Activated CD8-positive, alpha-beta T cell treated with anti-CD3 and anti-CD28 coated beads, Interleukin-2, amount 10 ng/mL, durations not matched to agents 7 days and 5 days (primary cell): ENCODE measurements around the gene CUEDC1. TPM values are rescaled to one million over a fixed set of nuclear protein-coding genes. Genes with fewer than 3 reads are reported as not detected.
A peak's percentile ranks its signal among the peaks of the same experiment; 100 is the strongest.
"Not testable (repeated sequence)": the region's sequence is repeated elsewhere in the genome, so short reads cannot be mapped to it uniquely, and the experiment has no call there.

Experiments
- ATAC-seq: fragments of 150-1000 bp; cut with Tn5 transposase; one replicate; pipeline ENCODE4 v1.10.0; 2021; ENCODE audit warnings: moderate library complexity
- CTCF ChIA-PET: fragments of 350-600 bp; sonication (Branson Sonifier 250); formaldehyde crosslinking; loops from one replicate; lab custom pipeline; 2021; ENCODE audit warnings: antibody characterized with exemption; lab: Charles Lee
- POLR2A ChIA-PET: fragments of 350-600 bp; sonication (Branson Sonifier 250); formaldehyde crosslinking; loops from one replicate; lab custom pipeline; 2021; ENCODE audit warnings: antibody characterized with exemption; lab: Charles Lee
- DNase-seq: peaks from one replicate; pipeline ENCODE4 v3.0.0-alpha.2; 2020
- H3K27ac Mint-ChIP-seq: one replicate; pipeline ENCODE4 v1.8.0; 2021; ENCODE audit warnings: mild to moderate bottlenecking, mixed read lengths
- H3K27me3 Mint-ChIP-seq: one replicate; pipeline ENCODE4 v1.8.0; 2021; ENCODE audit warnings: low read depth, mixed read lengths
- H3K36me3 Mint-ChIP-seq: one replicate; pipeline ENCODE4 v1.8.0; 2021; ENCODE audit warnings: low read depth, mixed read lengths
- H3K4me1 Mint-ChIP-seq: one replicate; pipeline ENCODE4 v1.8.0; 2021; ENCODE audit warnings: low read depth, mixed read lengths
- H3K4me3 Mint-ChIP-seq: one replicate; pipeline ENCODE4 v1.8.0; 2021; ENCODE audit warnings: mild to moderate bottlenecking, mixed read lengths
- H3K9me3 Mint-ChIP-seq: one replicate; pipeline ENCODE4 v1.8.0; 2022; ENCODE audit warnings: mixed read lengths; ENCODE audit not compliant: insufficient read depth
- total RNA-seq, 2 experiments: library from RNA; stranded (reverse); gene quantifications; one replicate each; pipeline ENCODE4 v1.2.3, GENCODE V29; 2021

CUEDC1 gene
- total RNA-seq, 2 experiments from 2014 or later, result 0.18 TPM; not detected in 1

GRCh38 chr17:57968456-57968855, 13.2 kb upstream of the CUEDC1 start:
- no peaks in the 10 kb centered on the region for H3K9me3 Mint-ChIP-seq
- DNase-seq, result peak; percentile 4
- H3K4me3 Mint-ChIP-seq, result no peak overlapping the region
- POLR2A ChIA-PET, result no interaction called here
- no peak overlapping the region for H3K27ac Mint-ChIP-seq
- peaks cover 4% of the 10 kb centered on the region for H3K36me3 Mint-ChIP-seq
- ATAC-seq, result no peak
- no peaks in the 10 kb centered on the region for H3K4me1 Mint-ChIP-seq
- H3K27me3 Mint-ChIP-seq, result peaks cover 10% of the 10 kb centered on the region
- CTCF ChIA-PET, result interaction anchor here (1.5 kb wide), 2 partner anchors 16 to 39 kb away, joined by 5 read pairs; partner anchors contain the start of gene SRSF1

- Mint-ChIP-seq H3K4me3 (no peak overlapping the region), H3K27me3 (peaks cover 20% of the 10 kb centered on the region)
- CTCF ChIA-PET, result interaction anchor here (1.5 to 1.7 kb wide), 3 partner anchors 11 to 40 kb away, joined by 5 to 7 read pairs (median 5); partner anchors contain the start of genes CUEDC1 and SRSF1
Observed at GRCh38 chr17:57966875-57967274, 11.7 kb upstream of the CUEDC1 start.

GRCh38 chr17:57966246-57966645, 11.0 kb upstream of the CUEDC1 start:
- no peaks in the 10 kb centered on the region for H3K4me1 Mint-ChIP-seq
- peaks cover 21% of the 10 kb centered on the region for H3K27me3 Mint-ChIP-seq
- no peak overlapping the region for H3K4me3 Mint-ChIP-seq
- CTCF ChIA-PET, result interaction anchor here (1.7 kb wide), 1 partner anchor 10 kb away, joined by 7 read pairs; the partner anchor contains the start of gene CUEDC1
- DNase-seq, result peak; percentile 18
- no peaks in the 10 kb centered on the region for H3K9me3 Mint-ChIP-seq
- no peaks in the 10 kb centered on the region for H3K36me3 Mint-ChIP-seq
- no peak overlapping the region for H3K27ac Mint-ChIP-seq
- POLR2A ChIA-PET, result no interaction called here
- ATAC-seq, result no peak

More at GRCh38 chr17:57966875-57967274, 11.7 kb upstream of the CUEDC1 start:
- Mint-ChIP-seq H3K4me1 (no peaks in the 10 kb centered on the region), H3K9me3 (no peaks in the 10 kb centered on the region), H3K27ac (no peak overlapping the region), H3K36me3 (no peaks in the 10 kb centered on the region)
- no peak for ATAC-seq
- POLR2A ChIA-PET, result no interaction called here
- DNase-seq, result no peak

- ATAC-seq (no peak), DNase-seq (peak; percentile 14)
- H3K4me3 Mint-ChIP-seq, result no peak overlapping the region
- ChIA-PET CTCF (interaction anchor here (1.7 kb wide), 1 partner anchor 9 kb away, joined by 7 read pairs; the partner anchor contains the start of gene CUEDC1), POLR2A (no interaction called here)
- no peaks in the 10 kb centered on the region for H3K9me3 Mint-ChIP-seq
- no peaks in the 10 kb centered on the region for H3K36me3 Mint-ChIP-seq
- no peaks in the 10 kb centered on the region for H3K4me1 Mint-ChIP-seq
- peaks cover 25% of the 10 kb centered on the region for H3K27me3 Mint-ChIP-seq
- H3K27ac Mint-ChIP-seq, result no peak overlapping the region
Observed at GRCh38 chr17:57965521-57966160, 10.4 kb upstream of the CUEDC1 start.

- H3K27me3 Mint-ChIP-seq, result peaks cover 30% of the 10 kb centered on the region
- ChIA-PET CTCF (no interaction called here), POLR2A (no interaction called here)
- no peak overlapping the region for H3K27ac Mint-ChIP-seq
- H3K9me3 Mint-ChIP-seq, result no peaks in the 10 kb centered on the region
- H3K4me3 Mint-ChIP-seq, result no peak overlapping the region
- ATAC-seq (no peak), DNase-seq (no peak)
- H3K4me1 Mint-ChIP-seq, result no peaks in the 10 kb centered on the region
- H3K36me3 Mint-ChIP-seq, result no peaks in the 10 kb centered on the region
Observed at GRCh38 chr17:57963149-57963511, 7.9 kb upstream of the CUEDC1 start.

GRCh38 chr17:57962279-57963148, 7.3 kb upstream of the CUEDC1 start:
- ATAC-seq, result no peak
- POLR2A ChIA-PET, result no interaction called here
- CTCF ChIA-PET, result interaction anchor here (0.7 to 1.5 kb wide), 2 partner anchors 31 to 37 kb away, joined by 3 to 5 read pairs; no protein-coding TSS in a partner anchor
- H3K27ac Mint-ChIP-seq, result no peak overlapping the region
- peaks cover 3% of the 10 kb centered on the region for H3K4me1 Mint-ChIP-seq
- peaks cover 35% of the 10 kb centered on the region for H3K27me3 Mint-ChIP-seq
- no peaks in the 10 kb centered on the region for H3K9me3 Mint-ChIP-seq
- H3K4me3 Mint-ChIP-seq, result no peak overlapping the region
- H3K36me3 Mint-ChIP-seq, result no peaks in the 10 kb centered on the region
- DNase-seq, result no peak

GRCh38 chr17:57959929-57960328, 4.7 kb upstream of the CUEDC1 start:
- Mint-ChIP-seq H3K9me3 (no peaks in the 10 kb centered on the region), H3K4me1 (peaks cover 21% of the 10 kb centered on the region), H3K27me3 (peaks cover 52% of the 10 kb centered on the region), H3K36me3 (no peaks in the 10 kb centered on the region), H3K4me3 (no peak overlapping the region), H3K27ac (no peak overlapping the region)
- CTCF ChIA-PET, result no interaction called here
- POLR2A ChIA-PET, result interaction anchor here (0.6 to 0.9 kb wide), 2 partner anchors 29 to 33 kb away, joined by 3 to 4 read pairs; partner anchors contain the start of gene VEZF1
- DNase-seq, result no peak
- ATAC-seq, result no peak

- H3K9me3 Mint-ChIP-seq, ATAC-seq, H3K4me3 Mint-ChIP-seq, H3K36me3 Mint-ChIP-seq, POLR2A ChIA-PET, CTCF ChIA-PET, DNase-seq, H3K27ac Mint-ChIP-seq: not testable (repeated sequence)
- Mint-ChIP-seq H3K4me1 (peaks cover 23% of the 10 kb centered on the region), H3K27me3 (peaks cover 60% of the 10 kb centered on the region)
Observed at GRCh38 chr17:57958391-57958790, 3.2 kb upstream of the CUEDC1 start.

- ChIA-PET CTCF (no interaction called here), POLR2A (no interaction called here)
- Mint-ChIP-seq H3K36me3 (no peaks in the 10 kb centered on the region), H3K4me1 (peaks cover 23% of the 10 kb centered on the region), H3K27me3 (peaks cover 63% of the 10 kb centered on the region), H3K9me3 (no peaks in the 10 kb centered on the region), H3K4me3 (no peak overlapping the region), H3K27ac (no peak overlapping the region)
- ATAC-seq, result no peak
- DNase-seq, result no peak
Observed at GRCh38 chr17:57957886-57958285, 2.7 kb upstream of the CUEDC1 start.

- CTCF ChIA-PET, result interaction anchor here (2.4 kb wide), 1 partner anchor 9 kb away, joined by 7 read pairs; no protein-coding TSS in a partner anchor
Observed at GRCh38 chr17:57957120-57957850, 2.1 kb upstream of the CUEDC1 start.

More at GRCh38 chr17:57957120-57957850, 2.1 kb upstream of the CUEDC1 start:
- Mint-ChIP-seq H3K4me1 (peaks cover 27% of the 10 kb centered on the region), H3K36me3 (no peaks in the 10 kb centered on the region), H3K9me3 (no peaks in the 10 kb centered on the region), H3K4me3 (no peak overlapping the region), H3K27ac (no peak overlapping the region), H3K27me3 (peaks cover 64% of the 10 kb centered on the region)
- POLR2A ChIA-PET, result interaction anchor here (1.5 kb wide), 1 partner anchor 26 kb away, joined by 5 read pairs; no protein-coding TSS in a partner anchor
- no peak for DNase-seq
- no peak for ATAC-seq
